ENCODE measurements around the gene COL5A2. TPM values are rescaled to one million over a fixed set of nuclear protein-coding genes. Genes with fewer than 3 reads are reported as not detected.

COL5A2 gene
- total and polyA plus RNA-seq, 4 donors, result 45.5 to 387 (median 118) TPM

- no peak overlapping the region for H3K4me3 ChIP-seq (ENCODE audit: low read depth, low read length)
- H3K27ac ChIP-seq (ENCODE audit: low read depth, low read length), result no peak overlapping the region
- no CpG with 5 or more reads among the region's 2 CpGs for WGBS (ENCODE audit: insufficient coverage)
Observed at GRCh38 chr2:189213250-189213649, 33.7 kb upstream of the COL5A2 start.

GRCh38 chr2:189210250-189211087, 30.9 kb upstream of the COL5A2 start:
- 40% methylated on average over 1 of the region's 7 CpGs for WGBS (ENCODE audit: insufficient coverage)
- H3K9me3 ChIP-seq (ENCODE audit: control insufficient read depth, insufficient read depth, low read length), result no peaks in the 10 kb centered on the region
- H3K4me3 ChIP-seq (ENCODE audit: low read depth, low read length), result no peak overlapping the region
- peak overlapping the region; percentile 84 for H3K27ac ChIP-seq (ENCODE audit: low read depth, low read length)
- DNase-seq (ENCODE audit: low read depth in 4 of 6, low spot score in 6 of 6), result peak in 2 of 6 donors; percentile 15 to 53
- H3K27me3 ChIP-seq (ENCODE audit: control insufficient read depth, insufficient read depth, low read length), result no peaks in the 10 kb centered on the region
- H3K4me1 ChIP-seq (ENCODE audit: control insufficient read depth, insufficient read depth, low read length), result no peaks in the 10 kb centered on the region
- no peaks in the 10 kb centered on the region for H3K36me3 ChIP-seq (ENCODE audit: control insufficient read depth, insufficient read depth, low read length)

More at GRCh38 chr2:189213250-189213649, 33.7 kb upstream of the COL5A2 start:
- no peaks in the 10 kb centered on the region for H3K9me3 ChIP-seq (ENCODE audit: control insufficient read depth, insufficient read depth, low read length)
- H3K36me3 ChIP-seq (ENCODE audit: control insufficient read depth, insufficient read depth, low read length), result no peaks in the 10 kb centered on the region
- no peaks in the 10 kb centered on the region for H3K4me1 ChIP-seq (ENCODE audit: control insufficient read depth, insufficient read depth, low read length)
- DNase-seq (ENCODE audit: low read depth in 4 of 6, low spot score in 6 of 6), result no peak
- H3K27me3 ChIP-seq (ENCODE audit: control insufficient read depth, insufficient read depth, low read length), result no peaks in the 10 kb centered on the region

GRCh38 chr2:189208254-189208653, 28.7 kb upstream of the COL5A2 start:
- WGBS (ENCODE audit: insufficient coverage), result 10% methylated on average over 1 of the region's 1 CpG
- Histone ChIP-seq H3K4me3 (ENCODE audit: low read depth, low read length) (no peak overlapping the region), H3K36me3 (ENCODE audit: control insufficient read depth, insufficient read depth, low read length) (no peaks in the 10 kb centered on the region), H3K27ac (ENCODE audit: low read depth, low read length) (peak overlapping the region; percentile 84), H3K4me1 (ENCODE audit: control insufficient read depth, insufficient read depth, low read length) (no peaks in the 10 kb centered on the region), H3K9me3 (ENCODE audit: control insufficient read depth, insufficient read depth, low read length) (no peaks in the 10 kb centered on the region), H3K27me3 (ENCODE audit: control insufficient read depth, insufficient read depth, low read length) (no peaks in the 10 kb centered on the region)
- no peak for DNase-seq (ENCODE audit: low read depth in 4 of 6, low spot score in 6 of 6)

GRCh38 chr2:189204322-189204941, 24.9 kb upstream of the COL5A2 start:
- H3K36me3 ChIP-seq (ENCODE audit: control insufficient read depth, insufficient read depth, low read length), result no peaks in the 10 kb centered on the region
- no peak overlapping the region for H3K4me3 ChIP-seq (ENCODE audit: low read depth, low read length)
- no peak for DNase-seq (ENCODE audit: low read depth in 4 of 6, low spot score in 6 of 6)
- 88% methylated on average over 1 of the region's 3 CpGs for WGBS (ENCODE audit: insufficient coverage)
- no peak overlapping the region for H3K27ac ChIP-seq (ENCODE audit: low read depth, low read length)
- H3K27me3 ChIP-seq (ENCODE audit: control insufficient read depth, insufficient read depth, low read length), result no peaks in the 10 kb centered on the region
- H3K4me1 ChIP-seq (ENCODE audit: control insufficient read depth, insufficient read depth, low read length), result no peaks in the 10 kb centered on the region
- H3K9me3 ChIP-seq (ENCODE audit: control insufficient read depth, insufficient read depth, low read length), result no peaks in the 10 kb centered on the region

GRCh38 chr2:189203177-189203799, 23.7 kb upstream of the COL5A2 start:
- H3K27ac ChIP-seq (ENCODE audit: low read depth, low read length), result no peak overlapping the region
- no peaks in the 10 kb centered on the region for H3K4me1 ChIP-seq (ENCODE audit: control insufficient read depth, insufficient read depth, low read length)
- DNase-seq (ENCODE audit: low read depth in 4 of 6, low spot score in 6 of 6), result no peak
- H3K4me3 ChIP-seq (ENCODE audit: low read depth, low read length), result no peak overlapping the region
- H3K9me3 ChIP-seq (ENCODE audit: control insufficient read depth, insufficient read depth, low read length), result no peaks in the 10 kb centered on the region
- no CpG with 5 or more reads among the region's 4 CpGs for WGBS (ENCODE audit: insufficient coverage)
- H3K36me3 ChIP-seq (ENCODE audit: control insufficient read depth, insufficient read depth, low read length), result no peaks in the 10 kb centered on the region
- H3K27me3 ChIP-seq (ENCODE audit: control insufficient read depth, insufficient read depth, low read length), result no peaks in the 10 kb centered on the region

- Histone ChIP-seq H3K36me3 (ENCODE audit: control insufficient read depth, insufficient read depth, low read length) (no peaks in the 10 kb centered on the region), H3K4me3 (ENCODE audit: low read depth, low read length) (no peak overlapping the region), H3K27me3 (ENCODE audit: control insufficient read depth, insufficient read depth, low read length) (no peaks in the 10 kb centered on the region), H3K9me3 (ENCODE audit: control insufficient read depth, insufficient read depth, low read length) (peaks cover 2% of the 10 kb centered on the region), H3K4me1 (ENCODE audit: control insufficient read depth, insufficient read depth, low read length) (no peaks in the 10 kb centered on the region), H3K27ac (ENCODE audit: low read depth, low read length) (no peak overlapping the region)
- no peak for DNase-seq (ENCODE audit: low read depth in 4 of 6, low spot score in 6 of 6)
Observed at GRCh38 chr2:189199797-189200196, 20.2 kb upstream of the COL5A2 start.

GRCh38 chr2:189192766-189193165, 13.2 kb upstream of the COL5A2 start:
- no peak overlapping the region for H3K4me3 ChIP-seq (ENCODE audit: low read depth, low read length)
- no peak for DNase-seq (ENCODE audit: low read depth in 4 of 6, low spot score in 6 of 6)
- WGBS (ENCODE audit: insufficient coverage), result 90% methylated on average over 1 of the region's 1 CpG
- no peak overlapping the region for H3K27ac ChIP-seq (ENCODE audit: low read depth, low read length)
- no peaks in the 10 kb centered on the region for H3K36me3 ChIP-seq (ENCODE audit: control insufficient read depth, insufficient read depth, low read length)
- peaks cover 2% of the 10 kb centered on the region for H3K9me3 ChIP-seq (ENCODE audit: control insufficient read depth, insufficient read depth, low read length)
- no peaks in the 10 kb centered on the region for H3K4me1 ChIP-seq (ENCODE audit: control insufficient read depth, insufficient read depth, low read length)
- no peaks in the 10 kb centered on the region for H3K27me3 ChIP-seq (ENCODE audit: control insufficient read depth, insufficient read depth, low read length)

DNA sequence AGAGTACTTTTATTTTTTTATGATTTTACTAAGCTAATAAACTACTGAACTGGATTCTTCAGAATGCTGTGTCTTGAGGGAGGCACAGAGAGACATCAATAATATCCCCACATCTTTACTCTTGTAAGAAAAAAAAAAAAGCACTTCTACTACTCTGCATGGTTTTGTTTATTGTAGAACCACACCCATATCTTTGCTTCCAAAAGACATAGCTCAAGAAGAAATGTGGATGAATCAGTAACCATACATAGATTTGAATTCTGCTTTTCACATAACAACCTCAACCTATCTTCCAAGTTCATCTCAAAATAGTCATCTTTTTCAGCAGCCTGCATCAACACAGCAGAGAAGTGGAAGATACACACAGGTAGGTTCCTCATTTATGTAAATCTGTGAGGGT, 12.2 kb upstream of the COL5A2 start:
- no peak for DNase-seq (ENCODE audit: low read depth in 4 of 6, low spot score in 6 of 6)
- H3K27ac ChIP-seq (ENCODE audit: low read depth, low read length), result no peak overlapping the region
- H3K36me3 ChIP-seq (ENCODE audit: control insufficient read depth, insufficient read depth, low read length), result no peaks in the 10 kb centered on the region
- no peak overlapping the region for H3K4me3 ChIP-seq (ENCODE audit: low read depth, low read length)
- no peaks in the 10 kb centered on the region for H3K4me1 ChIP-seq (ENCODE audit: control insufficient read depth, insufficient read depth, low read length)
- H3K27me3 ChIP-seq (ENCODE audit: control insufficient read depth, insufficient read depth, low read length), result no peaks in the 10 kb centered on the region
- H3K9me3 ChIP-seq (ENCODE audit: control insufficient read depth, insufficient read depth, low read length), result peaks cover 2% of the 10 kb centered on the region

DNA sequence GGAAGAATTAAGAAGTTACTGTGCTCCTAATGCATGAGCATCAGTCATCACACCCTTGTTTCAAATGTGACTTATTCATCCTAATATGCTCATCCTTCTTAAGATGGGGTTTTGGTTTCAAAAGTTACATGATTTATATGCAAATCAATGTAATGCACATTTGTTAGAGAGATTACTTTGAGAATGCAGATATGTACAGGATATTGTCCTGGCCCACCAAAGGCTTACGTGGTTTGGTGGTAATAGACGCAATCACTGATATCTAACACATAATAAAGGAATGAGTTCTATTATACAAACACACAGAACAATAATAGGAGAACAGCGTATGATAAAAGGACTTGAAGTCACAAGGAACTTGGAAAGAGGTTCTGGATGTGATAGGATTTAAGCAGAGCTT, 11.1 kb upstream of the COL5A2 start:
- no peak for DNase-seq (ENCODE audit: low read depth in 4 of 6, low spot score in 6 of 6)
- no CpG with 5 or more reads among the region's 3 CpGs for WGBS (ENCODE audit: insufficient coverage)
- no peaks in the 10 kb centered on the region for H3K36me3 ChIP-seq (ENCODE audit: control insufficient read depth, insufficient read depth, low read length)
- H3K4me3 ChIP-seq (ENCODE audit: low read depth, low read length), result no peak overlapping the region
- no peaks in the 10 kb centered on the region for H3K27me3 ChIP-seq (ENCODE audit: control insufficient read depth, insufficient read depth, low read length)
- no peaks in the 10 kb centered on the region for H3K4me1 ChIP-seq (ENCODE audit: control insufficient read depth, insufficient read depth, low read length)
- H3K27ac ChIP-seq (ENCODE audit: low read depth, low read length), result no peak overlapping the region
- H3K9me3 ChIP-seq (ENCODE audit: control insufficient read depth, insufficient read depth, low read length), result peaks cover under 1% of the 10 kb centered on the region

Measured in spinal cord (tissue), 10 donors.